Activated CD4-positive, CD25-positive, alpha-beta regulatory T cell treated with anti-CD3 and anti-CD28 coated beads, Interleukin-2, amount 50 U/mL, for 24 hours (primary cell): ENCODE results near the gene STMN3.
"Not testable (repeated sequence)": the region's sequence is repeated elsewhere in the genome, so short reads cannot be mapped to it uniquely, and the experiment has no call there.

Source experiments
- ATAC-seq, 2 donors: fragments of 150-1000 bp; cut with Tn5 transposase; one replicate each; pipeline ENCODE4 v1.10.0; 2021; ENCODE audit warnings: mild to moderate bottlenecking in 1 of 2, moderate library complexity in 1 of 2

Gene STMN3

GRCh38 chr20:63635431-63636141, 17.6 kb downstream of the STMN3 start:
- ATAC-seq, result peak; percentile 92 to 94

- no peak for ATAC-seq
These were observed 19.5 kb downstream of the STMN3 start for GRCh38 chr20:63633732-63634131.

- ATAC-seq, result not testable (repeated sequence)
These were observed 21.8 kb downstream of the STMN3 start for GRCh38 chr20:63631426-63631825.

- ATAC-seq, result not testable (repeated sequence)
These were observed 22.3 kb downstream of the STMN3 start for GRCh38 chr20:63630956-63631355.

- peak; percentile 55 to 58 for ATAC-seq
These were observed 24.8 kb downstream of the STMN3 start for GRCh38 chr20:63628246-63628975.

GRCh38 chr20:63627751-63628245, 25.4 kb downstream of the STMN3 start:
- ATAC-seq, result peak; percentile 2 to 3

GRCh38 chr20:63627129-63627750, 26.0 kb downstream of the STMN3 start:
- peak; percentile 73 to 75 for ATAC-seq

- peak; percentile 53 to 57 for ATAC-seq
These were observed 26.6 kb downstream of the STMN3 start, which contains the start of gene GMEB2 for GRCh38 chr20:63626424-63627128. Gene GMEB2 (minus strand): TSS chr20:63627101. CDS start chr20:63619397, 7,704 bp downstream.

GRCh38 chr20:63625771-63626423, 27.3 kb downstream of the STMN3 start:
- peak in 1 of 2 donors; percentile 11 for ATAC-seq

GRCh38 chr20:63624486-63624885, 28.7 kb downstream of the STMN3 start:
- no peak for ATAC-seq

GRCh38 chr20:63622732-63623131, 30.5 kb downstream of the STMN3 start:
- no peak for ATAC-seq

GRCh38 chr20:63622096-63622495, 31.1 kb downstream of the STMN3 start:
- ATAC-seq, result no peak

- ATAC-seq, result no peak
These were observed 32.2 kb downstream of the STMN3 start for GRCh38 chr20:63620991-63621390.

GRCh38 chr20:63619505-63619904, 33.7 kb downstream of the STMN3 start:
- no peak for ATAC-seq

GRCh38 chr20:63619086-63619485, 34.1 kb downstream of the STMN3 start:
- no peak for ATAC-seq

- no peak for ATAC-seq
These were observed 34.8 kb downstream of the STMN3 start for GRCh38 chr20:63618291-63618980.

- ATAC-seq, result no peak
These were observed 35.4 kb downstream of the STMN3 start for GRCh38 chr20:63617876-63618265.

GRCh38 chr20:63617092-63617875, 35.9 kb downstream of the STMN3 start:
- no peak for ATAC-seq

- ATAC-seq, result not testable (repeated sequence)
These were observed 39.2 kb downstream of the STMN3 start for GRCh38 chr20:63613863-63614594.
